GM12801 (cell line): ENCODE results near the gene LRP8.

Experiments used
- TF ChIP-seq, protein P1 (sequence below): IDR thresholded peaks from one replicate; pipeline ENCODE4 v1.5.1; 2011; ENCODE audit warnings: control low read depth; ENCODE audit not compliant: insufficient read length; ENCODE audit errors: extremely low read depth

LRP8 gene

DNA sequence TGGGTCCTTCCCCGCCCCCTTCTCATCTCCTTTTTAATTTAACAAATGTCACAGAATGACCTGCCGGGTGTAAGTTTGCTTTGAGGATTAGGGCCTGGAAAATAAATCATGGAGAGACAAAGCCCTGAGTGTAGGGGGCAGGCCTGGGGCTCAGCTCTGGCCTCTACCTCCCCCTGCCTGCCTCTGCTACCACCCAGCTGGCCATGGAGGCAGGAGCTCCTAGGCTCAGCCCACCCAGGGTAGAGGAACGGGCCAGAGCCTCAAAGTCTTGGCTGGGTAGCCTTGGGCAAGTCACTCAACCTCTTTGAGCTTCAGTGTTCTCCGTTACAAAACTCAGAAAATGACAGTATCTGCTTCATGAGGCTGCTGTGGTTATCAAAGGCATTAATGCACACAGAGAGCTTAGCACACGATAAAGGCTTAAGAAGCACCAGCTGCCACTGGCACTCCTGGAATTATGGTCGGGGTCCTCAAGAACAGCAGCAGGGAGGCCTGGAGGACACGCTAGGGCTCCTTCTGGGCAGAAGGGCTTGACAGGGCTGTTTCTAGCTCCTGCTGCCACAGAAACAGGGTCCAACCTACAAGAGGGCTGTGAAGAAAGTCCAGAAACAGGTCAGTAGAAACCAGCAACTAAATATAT is 39.0 kb downstream of the LRP8 start:
- TF ChIP-seq, protein P1, sequence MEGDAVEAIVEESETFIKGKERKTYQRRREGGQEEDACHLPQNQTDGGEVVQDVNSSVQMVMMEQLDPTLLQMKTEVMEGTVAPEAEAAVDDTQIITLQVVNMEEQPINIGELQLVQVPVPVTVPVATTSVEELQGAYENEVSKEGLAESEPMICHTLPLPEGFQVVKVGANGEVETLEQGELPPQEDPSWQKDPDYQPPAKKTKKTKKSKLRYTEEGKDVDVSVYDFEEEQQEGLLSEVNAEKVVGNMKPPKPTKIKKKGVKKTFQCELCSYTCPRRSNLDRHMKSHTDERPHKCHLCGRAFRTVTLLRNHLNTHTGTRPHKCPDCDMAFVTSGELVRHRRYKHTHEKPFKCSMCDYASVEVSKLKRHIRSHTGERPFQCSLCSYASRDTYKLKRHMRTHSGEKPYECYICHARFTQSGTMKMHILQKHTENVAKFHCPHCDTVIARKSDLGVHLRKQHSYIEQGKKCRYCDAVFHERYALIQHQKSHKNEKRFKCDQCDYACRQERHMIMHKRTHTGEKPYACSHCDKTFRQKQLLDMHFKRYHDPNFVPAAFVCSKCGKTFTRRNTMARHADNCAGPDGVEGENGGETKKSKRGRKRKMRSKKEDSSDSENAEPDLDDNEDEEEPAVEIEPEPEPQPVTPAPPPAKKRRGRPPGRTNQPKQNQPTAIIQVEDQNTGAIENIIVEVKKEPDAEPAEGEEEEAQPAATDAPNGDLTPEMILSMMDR = no peak

DNA sequence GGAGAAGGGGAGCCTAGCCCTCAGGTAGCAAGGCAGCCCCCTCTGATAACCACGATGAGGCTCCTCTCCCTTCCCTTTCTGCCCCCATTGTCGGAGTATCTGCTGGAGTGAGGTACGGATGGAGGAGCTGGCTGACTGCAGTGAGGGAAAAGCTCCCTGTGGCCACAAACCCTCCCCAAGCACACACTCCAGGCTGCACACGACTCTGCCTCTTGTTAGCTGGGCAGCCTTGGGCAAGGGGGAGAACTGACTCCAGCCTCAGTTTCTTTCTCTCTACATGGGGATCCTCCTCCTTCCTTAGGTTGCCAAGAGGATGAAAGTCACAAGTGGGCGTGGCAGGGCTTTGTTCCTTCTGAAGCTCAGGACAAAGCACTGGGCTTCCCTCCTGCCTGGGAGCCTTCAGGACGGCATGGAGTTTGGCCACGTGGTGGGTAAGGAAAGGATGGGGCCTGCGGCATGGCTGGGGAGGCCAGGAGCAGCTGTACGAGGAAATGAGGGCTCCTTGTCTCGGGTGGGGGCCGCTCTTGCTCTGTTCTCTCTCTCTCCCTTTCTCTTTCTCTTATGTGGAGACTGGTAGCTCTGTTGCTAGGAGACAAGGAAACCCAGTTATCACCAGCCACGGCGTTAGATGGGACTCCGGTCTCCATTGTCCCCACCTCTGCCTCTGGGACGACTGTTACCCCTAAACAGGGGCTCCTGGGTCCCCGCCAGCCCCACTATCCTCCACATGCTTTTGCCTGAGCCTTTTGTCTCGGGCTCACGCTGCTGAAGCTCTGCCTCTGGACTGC is 39.7 kb downstream of the LRP8 start:
- TF ChIP-seq, protein P1 = no peak

DNA sequence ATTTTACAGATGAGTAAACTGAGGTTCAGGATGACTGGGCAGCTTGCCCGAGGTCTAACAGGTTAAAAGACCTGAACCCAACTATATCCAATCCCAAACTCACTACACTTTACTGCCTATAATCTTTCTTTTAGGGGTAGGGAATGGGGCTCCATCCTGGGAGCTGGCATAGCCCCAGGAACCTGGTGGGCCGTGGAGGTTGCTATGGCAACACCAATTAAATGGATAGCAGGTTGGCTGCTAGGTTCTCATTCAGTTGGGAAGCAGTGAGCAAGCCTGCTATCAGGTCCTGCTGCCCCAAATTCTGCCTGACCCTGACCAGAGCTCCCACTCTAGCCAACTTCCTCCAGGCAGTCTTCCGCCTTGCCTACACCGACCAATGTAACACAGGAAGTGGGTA is 40.9 kb downstream of the LRP8 start:
- TF ChIP-seq, protein P1 = no peak

DNA sequence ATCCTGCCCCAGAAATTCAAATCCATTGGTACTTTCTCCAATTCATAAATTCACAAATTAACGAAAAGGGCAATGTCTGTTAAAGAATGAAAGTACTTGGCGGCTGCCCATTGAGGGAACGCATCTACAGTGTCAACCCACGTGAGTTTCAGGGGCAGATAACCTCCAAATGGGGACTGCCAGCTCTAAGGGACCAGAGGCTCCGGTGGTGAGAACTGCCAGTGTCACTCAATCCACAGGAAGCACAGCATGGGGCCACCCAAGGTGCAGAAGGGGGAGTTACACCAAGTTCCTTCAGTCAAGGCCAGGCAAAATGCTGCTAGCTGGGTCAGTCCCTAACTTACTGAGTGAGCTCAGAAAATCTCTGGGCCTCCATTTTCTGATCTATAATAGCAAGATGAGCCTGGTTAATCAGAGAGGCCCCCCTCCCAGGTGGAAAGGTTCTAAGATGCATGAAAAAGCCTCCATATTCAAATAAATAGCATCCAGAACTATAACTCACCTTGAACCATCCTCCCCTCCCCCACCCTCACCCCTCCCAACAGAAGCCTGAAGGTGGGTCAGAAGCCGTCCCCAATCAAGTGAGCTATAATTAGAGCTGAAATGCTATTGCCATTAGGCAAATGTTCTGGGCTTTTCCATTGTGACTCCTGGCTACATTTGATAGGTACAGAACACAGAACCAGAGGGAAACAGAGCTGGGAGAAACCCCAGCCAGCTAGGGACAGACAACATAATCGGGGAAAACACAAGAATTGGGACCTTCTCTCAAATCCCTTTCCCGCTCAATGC is 41.7 kb downstream of the LRP8 start:
- TF ChIP-seq, protein P1 = no peak

DNA sequence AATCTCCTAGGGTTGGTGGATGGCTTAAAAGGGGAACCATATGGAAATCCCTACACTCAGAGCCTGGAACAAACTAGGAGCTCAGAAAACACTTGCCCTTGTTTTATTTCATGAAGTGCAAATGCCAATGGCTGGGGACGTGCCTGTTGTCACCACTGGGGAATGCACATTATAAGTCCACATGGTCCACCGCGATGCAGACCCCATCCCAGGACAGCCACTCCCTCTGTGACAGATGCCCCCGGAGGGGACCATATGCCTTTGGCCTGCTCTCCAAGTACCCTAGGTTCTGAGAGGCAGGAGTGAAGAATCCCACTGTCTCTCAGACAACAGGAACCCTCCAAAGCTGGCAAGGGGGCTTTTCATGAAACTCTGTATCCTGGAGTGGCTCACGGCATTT is 42.3 kb downstream of the LRP8 start:
- TF ChIP-seq, protein P1 = no peak

DNA sequence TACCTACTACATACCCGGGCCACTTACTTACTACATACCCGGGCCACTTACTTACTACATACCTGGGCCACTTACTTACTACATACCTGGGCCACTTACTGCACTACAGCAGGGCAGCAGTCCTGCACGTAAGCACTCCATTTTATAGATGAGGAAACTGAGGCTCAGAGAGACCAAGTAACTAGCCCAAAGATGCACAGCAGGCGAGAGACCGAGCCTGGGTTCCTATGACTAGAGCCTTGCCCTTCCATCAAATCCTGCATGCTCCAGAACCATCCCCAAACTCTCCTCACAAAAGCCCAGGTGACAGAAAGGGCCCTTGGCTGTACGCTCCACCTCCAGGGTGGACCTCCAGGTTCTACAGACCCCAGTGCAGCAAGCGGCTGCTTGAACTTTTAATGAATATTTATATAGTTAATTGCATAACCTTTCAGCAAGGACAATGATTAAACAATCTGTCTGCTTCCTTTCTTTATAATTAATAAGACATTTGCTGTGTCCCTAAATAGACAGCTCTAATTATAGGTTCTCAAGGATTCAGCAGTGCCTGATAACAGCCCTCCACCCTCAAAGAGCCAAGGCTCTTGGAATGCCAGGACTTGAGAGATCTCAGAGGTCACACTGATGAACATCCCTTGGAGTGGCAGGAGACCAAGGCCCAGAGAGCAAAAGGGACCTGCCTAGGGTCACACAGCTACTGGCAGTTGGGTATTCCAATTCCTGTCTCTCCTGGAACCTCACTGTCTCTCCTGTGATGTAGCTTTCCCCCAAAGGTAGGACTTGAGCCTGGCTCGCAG is 43.4 kb downstream of the LRP8 start:
- TF ChIP-seq, protein P1 = no peak
